Fibroblast of villous mesenchyme (primary cell): ENCODE data around the gene ITPA. TPM values are rescaled to one million over a fixed set of nuclear protein-coding genes. Genes with fewer than 3 reads are reported as not detected.

Source experiments
- DNase-seq: peaks from one replicate; pipeline ENCODE4 v3.0.0-alpha.2; 2010; ENCODE audit warnings: low read depth
- H3K4me3 ChIP-seq: 2 replicates; pipeline ENCODE4 v1.5.1; 2011; ENCODE audit warnings: low read depth, mild to moderate bottlenecking, low read length
- CTCF ChIP-seq: IDR thresholded peaks from 2 replicates; pipeline ENCODE4 v1.5.1; 2012; ENCODE audit warnings: low read depth, mild to moderate bottlenecking, low read length; ENCODE audit not compliant: insufficient read depth
- total RNA-seq: library from RNA; depleted of rRNA; stranded (reverse); fragments of >200 nt; gene quantifications from 2 replicates; pipeline ENCODE4 v1.2.3, GENCODE V29; 2012

Gene ITPA
- total RNA-seq, 1 donor = 29.8 TPM

- no peak for DNase-seq
- no peak overlapping the region for H3K4me3 ChIP-seq
- no peak for TF ChIP-seq CTCF
Measured at GRCh38 chr20:3188823-3189413, 20.4 kb upstream of the ITPA start.

GRCh38 chr20:3189561-3190131 is 19.7 kb upstream of the ITPA start:
- no peak overlapping the region for H3K4me3 ChIP-seq
- TF ChIP-seq CTCF = no peak
- no peak for DNase-seq

- DNase-seq = no peak
- no peak for TF ChIP-seq CTCF
- no peak overlapping the region for H3K4me3 ChIP-seq
Measured at GRCh38 chr20:3190681-3191111, 18.6 kb upstream of the ITPA start.

GRCh38 chr20:3192226-3193015 is 16.9 kb upstream of the ITPA start:
- DNase-seq = no peak
- no peak for TF ChIP-seq CTCF
- no peak overlapping the region for H3K4me3 ChIP-seq

- TF ChIP-seq CTCF = no peak
- no peak overlapping the region for H3K4me3 ChIP-seq
- no peak for DNase-seq
Measured at GRCh38 chr20:3193806-3194616, 15.3 kb upstream of the ITPA start.

- H3K4me3 ChIP-seq = no peak overlapping the region
- no peak for TF ChIP-seq CTCF
- no peak for DNase-seq
Measured at GRCh38 chr20:3194617-3195280, 14.5 kb upstream of the ITPA start.
